ENCODE measurements around the gene APBA2.

Gene APBA2

DNA sequence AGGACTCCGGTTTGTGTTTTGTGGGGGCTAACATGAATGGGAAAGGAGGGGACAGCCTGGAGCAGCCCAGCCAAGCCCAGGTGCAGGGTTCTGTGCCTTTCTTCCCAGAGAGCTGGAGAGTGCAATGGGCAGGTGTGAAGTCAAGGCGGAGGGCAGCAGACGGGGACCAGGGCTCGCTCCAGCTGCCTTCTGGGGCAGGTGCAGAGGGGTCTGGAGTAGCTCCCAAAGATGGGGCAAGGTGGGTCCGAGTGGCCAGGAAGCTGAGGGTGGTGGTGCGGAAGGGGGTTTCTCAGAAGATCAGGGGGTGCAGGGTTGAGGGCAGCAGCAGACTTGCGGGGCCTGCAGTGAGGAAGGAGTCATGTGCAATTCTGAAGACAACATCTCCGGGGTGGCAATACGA, 225.0 kb downstream of the APBA2 start:
- DNase-seq: no peak

DNA sequence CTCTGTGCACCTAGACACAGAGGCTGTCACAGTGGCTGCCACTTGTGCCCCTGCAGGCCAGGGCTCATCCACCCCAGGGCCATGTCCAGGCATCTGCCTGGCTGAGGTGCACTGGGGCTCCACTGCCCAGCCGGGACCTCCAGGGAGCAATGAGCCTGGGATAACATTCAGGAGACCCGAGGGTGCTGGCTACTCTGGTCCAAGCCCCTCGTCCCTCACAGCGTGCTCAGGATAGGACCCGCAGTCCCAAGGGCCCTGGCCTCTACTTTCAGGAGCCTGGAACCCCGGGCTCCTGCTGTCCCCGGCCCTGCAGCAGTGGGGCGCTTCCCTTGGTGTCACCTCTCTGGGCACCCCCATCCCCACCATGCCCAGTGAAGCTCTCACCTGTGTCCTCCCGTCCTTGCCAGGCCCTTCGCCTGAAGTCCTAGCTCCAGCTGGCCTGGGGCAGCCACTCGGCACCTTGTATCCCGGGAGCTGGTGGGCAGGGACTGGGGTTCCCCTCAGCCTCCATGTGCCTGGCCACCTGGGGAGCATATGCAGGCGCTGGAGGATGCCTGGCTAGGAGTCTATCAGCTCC, 226.0 kb downstream of the APBA2 start:
- no peak for DNase-seq

DNA sequence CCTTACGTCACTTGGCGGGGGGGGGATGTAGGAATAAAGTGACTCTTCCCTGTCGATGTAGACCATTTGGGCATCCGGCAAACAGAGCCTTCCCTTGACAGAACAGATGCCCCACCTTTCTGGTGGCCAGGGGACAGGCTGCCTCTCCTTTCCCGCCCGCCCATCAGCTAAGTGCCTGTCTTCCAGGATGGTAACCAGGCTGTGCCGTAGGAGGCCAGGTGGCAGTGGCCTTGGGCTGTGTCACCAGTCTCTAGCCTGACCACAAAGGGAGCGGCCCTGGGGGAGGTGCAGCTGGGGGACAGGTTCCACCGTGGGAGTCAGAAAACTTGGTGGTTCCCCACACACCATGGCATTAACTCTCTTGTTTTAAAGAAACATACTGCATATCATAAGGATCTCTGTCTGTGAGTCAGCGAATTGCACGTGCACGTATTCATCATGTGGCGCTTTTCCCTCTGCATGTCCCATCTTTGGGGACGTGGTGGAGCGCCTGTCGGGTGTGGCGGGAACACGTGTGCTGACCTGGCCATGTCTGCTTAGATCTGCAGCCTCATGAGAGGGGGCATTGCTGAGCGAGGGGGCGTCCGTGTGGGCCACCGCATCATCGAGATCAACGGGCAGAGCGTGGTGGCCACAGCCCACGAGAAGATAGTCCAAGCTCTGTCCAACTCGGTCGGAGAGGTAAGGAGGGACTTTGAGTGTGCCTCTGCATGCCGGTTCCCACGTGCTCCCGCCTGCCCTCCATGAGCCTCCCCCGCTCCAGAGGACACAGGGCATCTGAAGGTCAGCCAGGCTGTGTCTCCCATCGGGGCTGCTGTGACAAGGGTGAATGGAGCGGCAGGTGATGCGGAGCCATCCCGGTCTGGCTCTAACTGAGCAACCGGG, 227.8 kb downstream of the APBA2 start:
- DNase-seq: no peak

DNA sequence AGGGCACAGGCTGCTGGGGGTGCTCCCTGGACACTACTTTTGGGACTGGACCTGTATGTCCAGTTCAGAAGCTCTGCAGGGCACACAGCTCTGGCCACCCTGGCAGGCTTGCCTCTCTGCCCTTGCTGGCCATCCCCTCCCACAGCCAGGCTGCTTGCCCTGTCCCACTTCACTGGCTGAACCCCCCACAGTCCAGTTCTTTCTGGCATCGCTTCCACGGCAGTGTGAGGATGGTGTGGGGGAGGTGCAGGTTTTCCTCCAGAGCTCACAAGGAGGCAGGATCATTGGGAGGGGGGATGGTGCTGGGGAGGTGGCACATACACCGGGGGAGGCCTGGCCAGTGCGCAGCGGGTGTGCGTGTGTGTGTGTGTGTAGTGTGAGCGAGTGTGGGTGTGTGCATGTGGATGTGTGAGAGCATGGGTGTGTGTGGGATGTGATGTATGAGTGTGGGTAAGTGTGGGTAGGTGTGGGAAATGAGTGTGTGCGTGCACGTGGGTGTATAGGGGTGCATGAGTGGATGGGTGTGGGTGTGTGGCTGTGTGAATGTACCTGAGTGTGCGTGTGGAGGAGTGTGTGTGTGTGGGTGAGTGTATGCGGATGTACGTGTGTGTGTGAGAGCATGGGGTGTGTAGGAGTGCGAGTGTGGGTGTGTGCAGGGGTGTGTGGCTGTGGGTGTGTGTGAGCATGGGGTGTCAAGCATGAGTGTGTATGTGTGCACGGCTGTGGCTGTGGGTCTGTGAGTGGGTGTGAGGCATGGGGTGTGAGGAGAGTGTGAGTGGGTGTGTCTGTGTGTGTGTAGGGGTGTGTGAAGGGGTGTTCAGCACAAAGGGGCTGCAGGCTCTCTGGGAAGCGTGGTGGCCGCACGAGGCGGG, 228.7 kb downstream of the APBA2 start:
- no peak for DNase-seq

DNA sequence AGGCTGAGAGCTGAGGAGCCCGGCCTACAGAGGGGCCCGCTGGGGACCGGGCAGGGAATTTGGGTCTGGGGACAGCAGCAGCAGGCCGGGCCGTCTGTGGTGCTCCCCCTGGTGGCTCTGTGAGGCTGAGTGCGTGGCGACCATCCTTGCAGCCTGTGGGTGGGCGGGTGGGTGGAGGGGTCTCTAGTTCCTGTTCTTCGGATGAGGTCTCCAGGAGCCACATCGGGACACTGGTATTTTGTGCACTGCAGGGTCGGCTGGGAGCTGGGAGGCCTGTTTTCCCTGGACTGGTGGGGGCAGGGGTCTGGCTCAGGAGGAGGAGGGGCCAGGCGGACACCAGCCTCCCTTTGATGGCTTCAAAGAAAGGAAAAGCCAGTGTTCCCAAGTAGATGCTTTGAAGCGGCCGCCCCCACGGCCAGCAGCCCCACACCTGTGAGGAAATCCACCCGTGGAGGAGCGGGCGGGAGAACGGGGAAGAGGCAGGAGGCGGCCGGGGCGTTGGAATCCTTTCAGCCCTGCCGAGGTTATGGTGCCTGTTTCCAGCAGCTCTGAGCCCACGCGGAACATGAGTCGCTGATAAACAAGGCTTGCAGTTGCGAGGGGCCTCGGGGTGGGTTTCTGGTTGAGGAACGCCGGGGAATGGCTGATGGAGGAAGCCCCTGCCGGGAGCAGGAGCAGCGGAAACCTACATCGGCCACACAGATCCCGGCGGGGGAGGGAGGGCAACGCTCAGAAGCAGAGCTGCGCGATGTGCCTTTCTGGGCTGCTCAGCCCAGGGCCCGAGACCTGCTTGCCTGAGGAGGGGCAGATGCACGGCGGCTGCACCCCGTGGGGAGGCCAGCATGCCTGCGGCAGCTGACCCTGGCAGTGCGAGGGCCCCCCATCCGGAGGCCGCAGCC, 229.6 kb downstream of the APBA2 start:
- no peak for DNase-seq

DNA sequence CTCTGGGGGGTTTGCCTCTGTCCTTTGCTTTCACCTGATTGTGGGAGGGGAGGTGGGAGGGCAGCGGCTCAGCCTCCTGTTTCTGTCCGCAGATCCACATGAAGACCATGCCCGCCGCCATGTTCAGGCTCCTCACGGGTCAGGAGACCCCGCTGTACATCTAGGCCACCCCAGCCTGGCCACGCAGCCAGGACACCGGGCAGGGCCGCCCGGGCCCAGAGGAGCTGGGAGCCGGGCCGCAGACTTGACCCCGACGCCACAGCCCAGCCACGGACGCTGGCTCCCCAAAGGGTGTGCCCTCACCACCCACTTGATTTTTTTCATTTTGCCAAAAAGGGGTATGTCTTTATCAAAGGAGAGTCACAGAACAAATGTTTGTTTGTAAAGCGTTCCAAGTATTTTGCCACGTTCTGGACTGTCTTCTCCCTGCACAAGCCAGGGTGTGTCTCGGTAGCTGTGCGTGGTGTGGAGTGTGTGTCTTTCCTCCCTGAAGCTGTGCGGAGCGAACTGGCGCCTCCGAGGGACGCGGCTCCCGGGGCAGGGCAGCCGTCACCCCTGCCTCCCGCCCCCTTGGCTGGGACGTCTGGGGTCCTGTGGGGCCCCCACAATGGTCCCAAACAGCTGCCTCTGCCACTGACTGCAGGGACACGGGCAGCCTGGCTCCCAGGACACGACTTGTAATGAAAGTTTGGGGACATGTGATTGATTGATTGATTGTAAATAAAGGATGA, 231.4 kb downstream of the APBA2 start:
- no peak for DNase-seq

DNA sequence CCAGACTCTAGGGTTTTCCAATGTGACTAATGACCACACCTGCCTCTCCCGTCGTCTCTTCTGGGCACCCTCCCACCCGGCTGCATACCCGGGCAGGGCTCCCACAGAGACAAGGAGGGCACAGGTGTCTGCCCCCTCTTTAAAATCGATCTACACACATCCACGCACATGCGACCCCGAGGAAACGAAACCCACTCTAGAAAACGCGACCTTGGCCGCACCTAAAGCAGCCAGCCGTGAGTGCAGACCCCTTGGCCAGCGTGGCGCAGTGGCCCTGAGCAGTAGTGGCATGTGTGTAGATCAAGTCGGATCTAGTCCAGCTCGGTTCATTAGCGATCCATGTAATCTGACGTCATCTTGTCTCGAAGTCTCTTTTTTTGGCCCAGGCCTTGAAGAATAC, 232.0 kb downstream of the APBA2 start:
- DNase-seq: no peak

DNA sequence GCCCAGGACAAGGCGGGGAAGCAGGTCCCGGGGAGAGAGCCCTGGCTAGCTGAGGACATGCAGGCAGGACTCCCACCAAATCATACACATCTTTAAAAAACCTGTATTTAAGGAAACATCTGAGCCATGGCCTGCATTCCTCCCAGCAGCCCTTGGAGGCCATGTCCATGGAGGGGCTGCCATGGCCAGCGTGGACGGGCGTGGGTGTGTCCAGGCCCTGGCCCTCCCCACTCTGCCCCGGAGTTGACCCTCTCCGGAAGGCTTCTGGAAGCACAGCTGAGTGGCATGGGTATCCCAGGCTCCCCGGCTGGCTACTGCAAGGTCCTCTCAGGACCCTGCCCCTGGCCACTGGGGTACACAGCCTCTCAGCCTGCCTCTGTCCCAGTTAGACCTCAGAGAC, 234.1 kb downstream of the APBA2 start:
- no peak for DNase-seq

DNA sequence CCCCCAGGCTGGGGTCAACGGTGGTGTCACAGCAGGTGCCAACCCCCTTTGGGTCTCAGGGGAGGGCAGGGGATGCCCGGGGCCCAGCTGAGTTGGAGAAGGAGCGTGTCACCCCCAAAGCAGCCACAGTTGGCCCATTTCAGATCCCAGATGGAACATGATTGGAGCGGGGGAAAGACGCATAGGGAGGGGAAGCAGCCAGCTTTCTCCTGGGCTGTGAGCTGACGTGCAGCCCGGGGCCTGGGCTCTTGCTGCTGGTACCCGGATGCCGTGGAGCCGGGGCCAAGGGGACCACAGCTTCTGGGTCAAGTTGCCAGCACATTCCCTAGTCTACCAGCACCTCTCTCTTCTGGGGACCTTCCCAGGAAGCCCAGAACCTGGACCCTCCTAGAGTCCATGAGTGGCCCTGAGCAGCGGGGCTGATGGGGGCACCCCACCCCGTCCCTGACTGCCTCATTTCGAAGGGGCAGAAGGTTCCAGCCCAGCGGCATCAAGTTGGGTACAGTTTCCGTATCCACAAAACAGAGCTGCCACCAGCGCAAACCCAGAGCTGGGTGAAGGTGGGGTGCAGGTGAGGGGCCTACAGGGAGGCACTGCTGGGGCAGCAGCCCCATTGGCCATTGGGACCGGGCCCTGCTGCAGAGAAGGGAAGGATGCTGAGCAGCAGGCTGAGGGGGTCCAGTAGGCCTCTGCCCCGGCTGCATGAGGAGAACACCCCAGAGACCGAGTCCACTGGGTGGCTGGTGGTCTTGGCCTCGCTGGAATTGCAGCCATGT, 235.0 kb downstream of the APBA2 start:
- DNase-seq: no peak

DNA sequence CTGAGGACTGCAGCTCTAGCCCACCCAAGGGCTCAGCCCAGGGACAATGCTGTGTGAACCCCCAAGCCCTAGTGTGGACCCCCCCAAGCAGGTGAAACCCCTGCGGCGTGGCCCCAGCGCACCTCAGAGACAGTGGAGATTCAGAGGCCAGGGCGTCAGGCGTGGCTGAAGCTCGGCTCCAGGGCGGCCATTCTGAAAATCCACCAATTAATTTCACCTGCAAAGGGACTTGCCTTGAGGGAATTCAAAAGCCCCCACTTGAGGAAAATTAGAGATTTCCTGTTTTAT, 235.5 kb downstream of the APBA2 start:
- no peak for DNase-seq

DNA sequence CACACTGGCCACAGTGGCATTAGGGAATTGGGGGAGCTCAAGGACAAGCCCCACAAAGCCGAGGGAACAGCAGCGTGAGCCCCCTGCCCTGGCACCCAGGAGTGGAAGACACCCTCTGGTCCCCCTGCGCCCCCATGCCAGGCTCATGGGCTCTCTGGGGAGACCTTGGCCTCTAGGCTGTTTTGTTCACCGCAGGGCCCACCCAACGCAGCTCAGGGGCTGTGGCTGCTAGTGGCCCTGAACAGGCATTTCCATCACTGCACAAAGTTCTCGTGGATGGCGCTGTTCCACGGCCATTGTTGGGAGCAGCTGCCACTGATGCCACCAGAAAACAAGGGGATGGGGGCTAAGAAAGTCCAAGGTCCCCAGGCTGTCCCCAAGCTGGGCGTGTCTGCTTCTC, 236.1 kb downstream of the APBA2 start:
- no peak for DNase-seq

DNA sequence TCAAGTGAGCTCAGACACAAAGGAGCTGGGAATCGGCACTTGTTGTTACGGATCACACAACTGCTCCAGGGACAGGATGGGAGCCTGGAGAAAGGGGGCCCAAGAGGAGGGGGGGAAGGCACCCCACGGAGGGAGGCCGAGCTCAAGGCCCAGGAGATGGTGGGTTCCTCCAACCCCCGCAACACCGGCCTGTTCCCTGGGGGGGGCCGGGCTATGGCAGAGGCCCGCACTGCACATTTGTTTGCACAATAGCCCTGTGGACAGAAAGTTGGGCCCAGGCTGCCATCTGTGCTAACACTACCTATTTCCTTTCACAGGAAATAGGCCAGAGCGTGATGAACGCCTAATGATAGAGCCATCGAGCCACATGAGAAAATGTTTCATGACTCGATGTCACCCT, 236.7 kb downstream of the APBA2 start:
- DNase-seq: no peak

DNA sequence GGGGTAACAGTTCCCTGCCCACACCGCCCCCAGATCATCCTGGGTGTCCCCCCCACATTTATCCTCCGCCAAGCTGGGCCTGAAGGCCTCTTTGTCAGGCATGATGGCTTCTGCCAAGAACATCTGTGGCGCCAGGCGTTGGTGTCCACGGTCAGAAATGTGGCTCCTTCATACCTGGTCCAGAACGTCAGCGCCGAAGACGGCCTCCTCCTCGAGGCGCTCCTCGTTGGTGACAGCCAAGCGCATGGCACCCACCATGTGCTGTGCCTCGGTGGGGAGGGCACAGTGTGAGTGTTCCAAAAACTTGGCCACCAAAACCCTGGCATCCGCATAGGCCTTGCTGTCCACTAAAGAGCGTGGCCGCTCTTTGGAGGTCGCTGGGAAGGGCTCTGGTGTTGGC, 237.4 kb downstream of the APBA2 start:
- DNase-seq: no peak

DNA sequence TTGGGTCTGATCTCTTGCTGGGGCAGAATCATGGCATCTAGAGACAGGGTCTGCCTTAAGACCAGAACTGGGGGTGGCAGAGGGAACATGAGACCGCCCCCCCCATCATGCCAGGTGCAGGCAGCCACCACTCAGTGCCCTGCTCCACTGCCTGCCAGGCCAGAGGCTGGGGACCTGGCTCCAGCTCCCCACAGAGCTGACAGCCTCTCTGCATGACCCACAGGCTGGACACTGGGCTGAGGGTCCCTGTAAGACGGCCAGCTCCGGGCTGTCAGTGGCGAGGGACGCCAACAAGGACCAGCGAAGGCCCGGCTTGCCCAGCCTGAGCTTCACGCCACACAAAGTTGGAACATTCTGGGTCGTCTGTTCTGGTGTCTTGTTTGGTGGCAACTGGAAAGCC, 238.2 kb downstream of the APBA2 start:
- no peak for DNase-seq

DNA sequence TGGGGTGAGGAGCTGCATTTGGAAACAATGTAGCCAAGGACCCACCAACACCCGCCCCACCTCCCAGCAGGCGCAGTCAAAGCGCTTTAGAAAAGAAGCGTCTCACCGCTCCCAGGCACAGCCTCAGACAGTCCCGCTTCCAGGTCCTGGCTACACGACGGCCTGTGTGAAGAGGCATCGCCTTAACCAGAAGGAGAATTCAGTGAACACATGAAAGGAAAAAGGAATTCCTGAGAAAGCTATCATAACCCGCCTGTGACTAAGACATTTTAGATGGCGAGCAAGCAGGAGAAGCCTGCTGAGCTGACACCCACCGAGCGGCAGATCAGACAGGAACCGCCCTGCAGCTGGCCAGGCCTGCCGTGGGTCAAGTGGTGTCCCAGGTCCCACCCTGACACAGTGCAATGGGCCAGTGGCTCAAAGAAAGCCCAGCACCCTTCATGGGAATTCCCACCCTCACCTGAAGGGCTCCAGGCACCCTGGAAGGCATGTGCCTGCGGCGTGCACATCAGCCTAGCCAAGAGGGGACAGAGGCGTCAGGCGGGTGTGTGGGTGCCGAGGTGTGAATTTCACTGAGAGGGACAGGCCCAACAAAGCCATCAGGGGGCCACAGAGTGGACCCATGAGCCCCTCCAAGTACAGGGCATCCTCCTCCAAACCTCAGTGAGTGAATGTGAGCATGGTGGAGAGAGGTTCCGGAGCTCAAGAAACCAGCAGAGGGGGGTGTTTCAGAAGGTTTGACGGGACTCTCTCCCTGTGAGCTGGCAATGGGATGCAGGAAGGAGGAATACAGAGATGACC, 239.0 kb downstream of the APBA2 start:
- no peak for DNase-seq

DNA sequence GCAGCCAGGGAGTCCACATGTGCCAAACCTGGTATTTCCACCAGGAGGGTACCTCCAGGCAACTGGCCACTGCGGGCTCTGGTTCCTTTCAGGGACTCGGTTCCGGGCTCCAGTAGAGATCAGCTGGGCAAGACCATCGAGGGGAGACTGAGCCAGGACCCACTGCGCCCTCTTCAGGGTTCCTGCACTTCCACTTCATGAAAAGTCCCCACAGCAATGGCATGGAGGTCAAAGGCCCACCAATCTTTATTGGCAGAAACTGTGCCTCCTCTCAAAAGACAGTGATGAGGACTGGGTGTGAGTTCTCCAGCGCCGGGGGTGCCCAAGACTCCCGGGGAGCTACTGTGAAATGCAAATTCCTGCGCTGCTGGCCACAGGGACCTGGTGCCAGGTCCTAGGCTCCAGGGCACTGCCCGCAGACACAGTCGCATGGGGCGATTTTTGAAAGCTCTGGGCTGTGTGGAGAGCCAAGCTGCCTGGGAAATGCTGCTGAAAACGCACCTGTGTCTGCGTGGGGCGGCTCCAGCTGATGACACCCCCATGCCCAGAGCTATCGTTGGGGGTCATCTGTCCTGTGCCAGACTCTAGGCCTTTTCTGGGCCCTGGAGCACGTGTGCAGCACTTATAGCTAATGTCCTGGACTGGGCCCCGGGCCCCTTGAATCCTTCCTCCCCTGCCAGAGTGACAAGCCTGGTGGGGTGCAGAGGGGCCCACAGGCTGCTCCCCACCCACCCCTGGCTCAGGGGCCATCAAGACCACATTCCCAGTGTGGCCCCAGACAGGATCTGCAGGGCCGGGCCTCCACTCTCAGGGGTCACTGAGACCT, 239.8 kb downstream of the APBA2 start:
- DNase-seq: no peak

DNA sequence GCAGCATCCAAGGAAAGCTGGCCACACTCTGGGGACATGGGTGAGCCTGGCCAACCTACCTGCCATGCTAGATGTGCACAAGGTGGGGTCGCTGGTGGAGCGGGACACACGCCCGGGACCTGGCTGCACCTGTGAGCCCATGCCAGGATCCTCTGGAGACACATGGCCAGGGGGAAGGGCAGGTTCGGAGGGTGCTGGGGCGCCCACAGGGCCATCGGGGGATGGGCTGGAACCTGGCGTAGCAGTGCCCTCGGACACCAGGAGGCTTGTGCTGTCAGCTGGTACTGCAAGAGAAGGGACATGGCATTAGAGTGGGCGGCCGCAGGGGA, 240.4 kb downstream of the APBA2 start:
- no peak for DNase-seq

DNA sequence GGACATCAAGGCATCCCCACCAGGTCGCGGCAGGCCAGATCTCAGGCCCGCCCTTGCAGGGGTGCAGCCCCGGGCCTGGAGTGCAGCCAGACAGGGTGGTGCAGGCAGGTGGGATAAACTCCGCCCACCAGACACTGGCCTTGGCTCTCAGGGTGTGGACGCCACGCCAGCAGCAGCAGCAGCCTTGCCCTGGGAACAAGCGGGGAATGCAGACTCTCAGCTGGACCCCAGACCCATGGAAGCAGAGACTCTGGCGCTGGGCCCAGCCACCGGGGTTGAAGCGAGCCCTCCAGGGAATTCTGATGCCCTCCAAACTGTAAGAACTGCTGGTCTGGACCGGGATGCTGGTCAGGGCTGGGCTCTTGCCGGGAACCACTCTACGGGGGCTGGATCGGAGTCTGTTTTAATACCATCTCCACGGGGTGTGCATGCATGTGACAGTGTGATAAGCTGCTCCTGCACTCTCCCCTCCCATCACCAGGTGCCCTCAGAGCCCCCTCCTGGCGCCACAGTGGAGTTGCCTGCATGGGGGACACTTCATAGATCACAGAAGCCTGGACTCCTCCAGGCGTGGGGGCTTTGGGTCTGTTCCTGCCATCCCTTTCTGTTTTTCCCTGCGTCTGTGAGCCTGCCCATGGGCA, 241.2 kb downstream of the APBA2 start:
- DNase-seq: no peak

Measured in stimulated activated naive CD4-positive, alpha-beta T cell treated with Interleukin-2 at 50 U/mL for 16 hours (primary cell).